AML-193 (cell line): ENCODE results near the gene ZNF20.

ENCODE experiments used
- DNase-seq, 2 experiments: peaks; one replicate each; lab custom pipeline; 2025; lab: John Stamatoyannopoulos, UW

Gene ZNF20

GRCh38 chr19:12139885-12140544, at the start of gene ZNF20:
ZNF20 (minus strand) TSS chr19:12140350; CDS start chr19:12140182, 168 bp downstream.
- peak; percentile 90 to 91 for DNase-seq

GRCh38 chr19:12187625-12188024, 47.5 kb upstream of the ZNF20 start:
- DNase-seq, result no peak

GRCh38 chr19:12180377-12180776, 40.2 kb upstream of the ZNF20 start:
- no peak for DNase-seq

- DNase-seq, result no peak
These were observed 26.5 kb upstream of the ZNF20 start for GRCh38 chr19:12166626-12167025.

- DNase-seq, result no peak
These were observed 23.7 kb upstream of the ZNF20 start for GRCh38 chr19:12163826-12164225.

GRCh38 chr19:12162882-12163806, 23.0 kb upstream of the ZNF20 start, which contains the start of gene ZNF136:
ZNF136 (plus strand) TSS chr19:12163096; CDS start chr19:12163204, 108 bp downstream.
- peak; percentile 85 to 93 for DNase-seq

GRCh38 chr19:12162513-12162881, 22.3 kb upstream of the ZNF20 start:
- no peak for DNase-seq

- no peak for DNase-seq
These were observed 19.7 kb upstream of the ZNF20 start for GRCh38 chr19:12159773-12160414.

- DNase-seq, result peak; percentile 55
These were observed 16.3 kb upstream of the ZNF20 start, which contains the start of gene ZNF625 for GRCh38 chr19:12156223-12157058. ZNF625 (minus strand) TSS chr19:12156734; CDS start chr19:12156558, 176 bp downstream.

GRCh38 chr19:12155324-12155860, 15.2 kb upstream of the ZNF20 start:
- no peak for DNase-seq

- no peak for DNase-seq
These were observed 5.2 kb upstream of the ZNF20 start for GRCh38 chr19:12145348-12145747.

GRCh38 chr19:12141405-12141736, 1.2 kb upstream of the ZNF20 start:
- no peak for DNase-seq

- DNase-seq, result peak; percentile 84 to 85
These were observed 625 bp upstream of the ZNF20 start for GRCh38 chr19:12140545-12141404.

- no peak for DNase-seq
These were observed 881 bp downstream of the ZNF20 start for GRCh38 chr19:12139269-12139668.

GRCh38 chr19:12137221-12137940, 2.8 kb downstream of the ZNF20 start:
- peak; percentile 50 to 72 for DNase-seq

GRCh38 chr19:12133069-12133468, 7.1 kb downstream of the ZNF20 start:
- no peak for DNase-seq

- DNase-seq, result peak in 1 of 2 experiments; percentile 3
These were observed 13.4 kb downstream of the ZNF20 start for GRCh38 chr19:12126707-12127106.

- no peak for DNase-seq
These were observed 22.8 kb downstream of the ZNF20 start for GRCh38 chr19:12117201-12117970.

GRCh38 chr19:12113121-12113520, 27.0 kb downstream of the ZNF20 start:
- no peak for DNase-seq
